DOHH2 (cell line): ENCODE measurements around the gene SNRPF.

Experiments
- H3F3A ChIP-seq: fragments of 200-600 bp; sonication (generic), shearing (Covaris generic); 2 replicates; pipeline ENCODE4 v1.6.0; 2016; ENCODE audit warnings: antibody characterized with exemption, mild to moderate bottlenecking; ENCODE audit not compliant: control insufficient read depth, insufficient read depth
- H3K27ac ChIP-seq: fragments of 200-600 bp; sonication (generic); 2 replicates; pipeline ENCODE4 v1.5.1; 2014; ENCODE audit warnings: low read depth, mild to moderate bottlenecking, low read length, moderate library complexity
- H3K27me3 ChIP-seq: fragments of 200-600 bp; sonication (generic); 2 replicates; pipeline ENCODE4 v1.6.1; 2014; ENCODE audit warnings: mild to moderate bottlenecking, low read length, mixed read lengths; ENCODE audit not compliant: control insufficient read depth
- H3K36me3 ChIP-seq: fragments of 200-600 bp; sonication (generic); 2 replicates; pipeline ENCODE4 v1.6.1; 2014; ENCODE audit warnings: mild to moderate bottlenecking, low read length, moderate library complexity, mixed read lengths; ENCODE audit not compliant: control insufficient read depth
- H3K4me1 ChIP-seq: fragments of 200-600 bp; sonication (generic); 2 replicates; pipeline ENCODE4 v1.6.1; 2014; ENCODE audit warnings: mild to moderate bottlenecking, low read length, mixed read lengths; ENCODE audit not compliant: control insufficient read depth
- H3K4me2 ChIP-seq: fragments of 200-600 bp; sonication (generic); 2 replicates; pipeline ENCODE4 v1.6.0; 2014; ENCODE audit warnings: mild to moderate bottlenecking, low read length, moderate library complexity
- H3K4me3 ChIP-seq: fragments of 200-600 bp; sonication (generic); 2 replicates; pipeline ENCODE4 v1.5.1; 2014; ENCODE audit warnings: mild to moderate bottlenecking, low read length, mixed read lengths
- H3K79me2 ChIP-seq: fragments of 200-600 bp; sonication (generic); 2 replicates; pipeline ENCODE4 v1.6.1; 2014; ENCODE audit warnings: mild to moderate bottlenecking, low read length, mixed read lengths; ENCODE audit not compliant: control insufficient read depth
- H3K9me2 ChIP-seq: fragments of 200-600 bp; sonication (generic); replicated peaks from 2 replicates; pipeline ENCODE4 v1.6.1; 2014; ENCODE audit warnings: mild to moderate bottlenecking, low read length, mixed read lengths; ENCODE audit not compliant: control insufficient read depth
- H3K9me3 ChIP-seq: fragments of 200-600 bp; sonication (generic); 2 replicates; pipeline ENCODE4 v1.6.1; 2014; ENCODE audit warnings: antibody characterized with exemption, low read length, mixed read lengths; ENCODE audit not compliant: control insufficient read depth, insufficient read depth
- H4K20me1 ChIP-seq: fragments of 200-600 bp; sonication (generic); 2 replicates; pipeline ENCODE4 v1.6.0; 2014; ENCODE audit warnings: low read depth, mild to moderate bottlenecking, antibody characterized with exemption, low read length, moderate library complexity; ENCODE audit not compliant: control insufficient read depth, insufficient read depth
- CTCF ChIP-seq: fragments of 200-600 bp; sonication (generic); IDR thresholded peaks from one replicate; pipeline ENCODE4 v1.5.1; 2014; ENCODE audit warnings: antibody characterized with exemption, mild to moderate bottlenecking, low read depth, low read length; ENCODE audit not compliant: poor library complexity, severe bottlenecking
- EZH2phosphoT487 ChIP-seq: fragments of 200-600 bp; sonication (generic); IDR thresholded peaks from 2 replicates; pipeline ENCODE4 v1.6.1; 2017; ENCODE audit warnings: borderline replicate concordance, mild to moderate bottlenecking, antibody characterized with exemption, low read length, moderate library complexity, mixed read lengths

The SNRPF gene

GRCh38 chr12:95898081-95898480, 39.3 kb downstream of the SNRPF start:
- no peaks in the 10 kb centered on the region for H3K9me3 ChIP-seq
- H3K4me1 ChIP-seq = no peaks in the 10 kb centered on the region
- no peaks in the 10 kb centered on the region for H3K36me3 ChIP-seq
- no peaks in the 10 kb centered on the region for H3F3A ChIP-seq
- TF ChIP-seq EZH2phosphoT487 (no peak), CTCF (no peak)
- no peak overlapping the region for H3K27ac ChIP-seq
- no peaks in the 10 kb centered on the region for H3K79me2 ChIP-seq
- peaks cover 7% of the 10 kb centered on the region; the same call in 1 of the 2 replicates for H3K27me3 ChIP-seq
- no peaks in the 10 kb centered on the region for H4K20me1 ChIP-seq
- no peaks in the 10 kb centered on the region for H3K9me2 ChIP-seq
- H3K4me3 ChIP-seq = no peak overlapping the region
- no peak overlapping the region for H3K4me2 ChIP-seq

- Histone ChIP-seq H3K4me1 (no peaks in the 10 kb centered on the region), H3K4me2 (no peak overlapping the region)
Measured at GRCh38 chr12:95908573-95908972, 49.8 kb downstream of the SNRPF start.

GRCh38 chr12:95909871-95910270, 51.1 kb downstream of the SNRPF start:
- no peaks in the 10 kb centered on the region for H3F3A ChIP-seq
- no peak overlapping the region for H3K27ac ChIP-seq
- no peaks in the 10 kb centered on the region for H3K9me2 ChIP-seq
- H3K9me3 ChIP-seq = no peaks in the 10 kb centered on the region
- H3K79me2 ChIP-seq = no peaks in the 10 kb centered on the region
- no peaks in the 10 kb centered on the region for H3K36me3 ChIP-seq
- H4K20me1 ChIP-seq = no peaks in the 10 kb centered on the region
- H3K4me3 ChIP-seq = no peak overlapping the region
- peaks cover 11% of the 10 kb centered on the region; the same call in 1 of the 2 replicates for H3K27me3 ChIP-seq
- TF ChIP-seq EZH2phosphoT487 = no peak
- no peak for TF ChIP-seq CTCF
- no peaks in the 10 kb centered on the region for H3K4me1 ChIP-seq
- H3K4me2 ChIP-seq = no peak overlapping the region

More at GRCh38 chr12:95908573-95908972, 49.8 kb downstream of the SNRPF start:
- Histone ChIP-seq H3K27ac (no peak overlapping the region), H3K4me3 (no peak overlapping the region), H3F3A (no peaks in the 10 kb centered on the region), H3K9me2 (no peaks in the 10 kb centered on the region), H3K79me2 (no peaks in the 10 kb centered on the region), H4K20me1 (no peaks in the 10 kb centered on the region), H3K36me3 (no peaks in the 10 kb centered on the region), H3K27me3 (peaks cover 11% of the 10 kb centered on the region; the same call in 1 of the 2 replicates), H3K9me3 (no peaks in the 10 kb centered on the region)
- TF ChIP-seq CTCF (no peak), EZH2phosphoT487 (no peak)
